Uterus (tissue), 4 donors: ENCODE measurements around the gene MRPL38. TPM values are rescaled to one million over a fixed set of nuclear protein-coding genes. Genes with fewer than 3 reads are reported as not detected.

Experiments
- DNase-seq, 2 donors: peaks; one replicate each; pipeline ENCODE4 v3.0.0-alpha.2; 2019 to 2020
- H3K27ac ChIP-seq, 2 donors: fragments of 200-600 bp; sonication (generic); 1 replicate in 1 of 2; 2 replicates in 1 of 2; pipeline ENCODE4 v1.5.1; 2016 to 2018
- H3K27me3 ChIP-seq, 2 donors: fragments of 200-600 bp; sonication (generic); one replicate each; pipeline ENCODE4 v1.5.1; 2018 to 2019; ENCODE audit warnings: control low read depth in 1 of 2
- H3K36me3 ChIP-seq, 2 donors: fragments of 200-600 bp; sonication (generic); one replicate each; pipeline ENCODE4 v1.5.1; 2019; ENCODE audit warnings: control low read depth in 1 of 2
- H3K4me1 ChIP-seq, 2 donors: fragments of 200-600 bp; sonication (generic); one replicate each; pipeline ENCODE4 v1.5.1; 2018 to 2019; ENCODE audit warnings: control low read depth in 1 of 2
- H3K4me3 ChIP-seq, 2 donors: fragments of 200-600 bp; sonication (generic); 1 replicate in 1 of 2; 2 replicates in 1 of 2; pipeline ENCODE4 v1.5.1; 2018 to 2019; ENCODE audit warnings: mild to moderate bottlenecking in 1 of 2
- H3K9me3 ChIP-seq, 2 donors: fragments of 200-600 bp; sonication (generic); one replicate each; pipeline ENCODE4 v1.5.1; 2019; ENCODE audit warnings: control low read depth in 1 of 2
- POLR2A ChIP-seq, 2 donors: fragments of 450-650 bp; IDR thresholded peaks; one replicate each; pipeline ENCODE4 v1.6.1; 2016; ENCODE audit warnings: antibody characterized with exemption in 2 of 2, mild to moderate bottlenecking in 1 of 2, moderate library complexity in 1 of 2
- intact Hi-C: fragments of 100-400 bp; cut with DNase I; formaldehyde crosslinking; loops from one replicate; pipeline ENCODE4 v1.15.1; 2023; ENCODE audit warnings: low total_unique reads
- total RNA-seq, 4 donors: library from RNA; depleted of rRNA in 3 of 4; stranded (reverse); fragments of >200 nt in 3 of 4; gene quantifications; one replicate each; pipeline versions ENCODE4 v1.1.0 to v1.2.4, GENCODE V29; 2014 to 2023
- TF ChIP-seq, protein P1 (sequence below), 4 experiments: fragments of 200-600 bp in 2 of 4; fragments of 450-650 bp in 2 of 4; sonication (generic) in 2 of 4; IDR thresholded peaks; one replicate each; pipeline ENCODE4 v1.5.1; 2016 to 2019; ENCODE audit warnings: antibody characterized with exemption in 4 of 4, mild to moderate bottlenecking in 2 of 4, moderate library complexity in 1 of 4
- donor health status: DM: yes; HTN: yes; CAD: no.

MRPL38 gene
- total RNA-seq, 4 donors from 2014 or later = 32.3 to 99.8 (median 47.8) TPM

GRCh38 chr17:75880266-75880665, 24.4 kb downstream of the MRPL38 start:
- TF ChIP-seq POLR2A (IDR thresholded peaks at IDR 0.05) = no peak
- TF ChIP-seq, protein P1, sequence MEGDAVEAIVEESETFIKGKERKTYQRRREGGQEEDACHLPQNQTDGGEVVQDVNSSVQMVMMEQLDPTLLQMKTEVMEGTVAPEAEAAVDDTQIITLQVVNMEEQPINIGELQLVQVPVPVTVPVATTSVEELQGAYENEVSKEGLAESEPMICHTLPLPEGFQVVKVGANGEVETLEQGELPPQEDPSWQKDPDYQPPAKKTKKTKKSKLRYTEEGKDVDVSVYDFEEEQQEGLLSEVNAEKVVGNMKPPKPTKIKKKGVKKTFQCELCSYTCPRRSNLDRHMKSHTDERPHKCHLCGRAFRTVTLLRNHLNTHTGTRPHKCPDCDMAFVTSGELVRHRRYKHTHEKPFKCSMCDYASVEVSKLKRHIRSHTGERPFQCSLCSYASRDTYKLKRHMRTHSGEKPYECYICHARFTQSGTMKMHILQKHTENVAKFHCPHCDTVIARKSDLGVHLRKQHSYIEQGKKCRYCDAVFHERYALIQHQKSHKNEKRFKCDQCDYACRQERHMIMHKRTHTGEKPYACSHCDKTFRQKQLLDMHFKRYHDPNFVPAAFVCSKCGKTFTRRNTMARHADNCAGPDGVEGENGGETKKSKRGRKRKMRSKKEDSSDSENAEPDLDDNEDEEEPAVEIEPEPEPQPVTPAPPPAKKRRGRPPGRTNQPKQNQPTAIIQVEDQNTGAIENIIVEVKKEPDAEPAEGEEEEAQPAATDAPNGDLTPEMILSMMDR (IDR thresholded peaks at IDR 0.05) = no peak
- Histone ChIP-seq H3K27me3 (no peaks in the 10 kb centered on the region), H3K9me3 (no peaks in the 10 kb centered on the region), H3K4me1 (peaks cover 12 to 17% of the 10 kb centered on the region in 2 donors), H3K27ac (no peak overlapping the region), H3K36me3 (no peaks in the 10 kb centered on the region), H3K4me3 (no peak overlapping the region)
- intact Hi-C loops = no loop called here
- DNase-seq = no peak

DNA sequence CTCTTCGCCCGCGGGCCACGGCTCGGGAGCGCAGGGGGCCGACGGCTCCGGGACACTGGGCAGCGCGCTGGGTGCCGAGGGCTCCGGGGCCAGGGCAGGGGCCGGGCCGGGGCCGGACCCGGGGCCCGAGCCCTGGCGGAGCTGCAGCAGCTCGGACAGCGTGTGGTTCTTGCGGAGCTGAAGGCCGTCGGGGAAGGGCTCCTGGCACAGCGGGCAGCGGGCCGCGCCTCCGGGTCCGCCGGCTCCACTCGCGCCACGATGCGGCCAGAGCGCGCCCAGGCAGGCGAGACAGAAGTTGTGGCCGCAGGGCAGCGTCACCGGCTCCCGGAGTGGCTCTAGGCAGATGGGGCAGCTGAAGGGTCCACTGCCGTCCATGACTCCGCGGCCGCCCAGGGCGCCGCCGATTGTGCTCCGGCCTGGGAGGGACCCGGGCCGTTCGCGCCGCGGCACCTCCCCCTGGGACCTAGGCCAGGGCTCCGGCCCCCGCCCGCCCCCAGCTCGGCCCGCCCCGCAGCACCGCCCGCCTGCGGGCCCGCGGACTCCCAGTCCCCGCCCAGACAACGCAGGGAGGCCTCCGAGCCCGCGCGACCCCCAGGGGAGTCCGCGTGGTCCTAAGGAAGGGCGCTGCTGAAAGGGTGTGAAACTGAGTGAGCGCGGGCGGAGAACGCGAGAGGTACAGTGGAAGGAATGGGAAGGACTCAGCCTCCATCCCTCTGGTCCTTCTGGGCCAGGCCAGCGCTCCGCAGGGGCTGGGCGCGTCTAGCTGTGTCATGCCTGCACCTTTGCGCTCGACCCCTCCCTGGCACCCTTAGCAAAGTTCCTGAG, 26.3 kb downstream of the MRPL38 start, which contains the start of gene TRIM47:
Gene TRIM47 (minus strand): TSS at position 408 of the 825 bp plus-strand sequence. CDS start 33 bp downstream, at position 375.
- peak within 1 kb of the TSS; percentile 98 to 99 for H3K27ac ChIP-seq
- peak; percentile 83 to 93 for TF ChIP-seq POLR2A (IDR thresholded peaks at IDR 0.05)
- TF ChIP-seq, protein P1 (IDR thresholded peaks at IDR 0.05) = peak in 3 of 4 experiments; percentile 6 to 59 (median 50)
- no peaks in the 10 kb centered on the region for H3K36me3 ChIP-seq
- peak within 1 kb of the TSS; percentile 54 for H3K4me3 ChIP-seq
- intact Hi-C loops = no loop called here
- peak; percentile 81 to 85 for DNase-seq
- peaks cover 12 to 34% of the 10 kb centered on the region in 2 donors for H3K4me1 ChIP-seq
- no peaks in the 10 kb centered on the region for H3K27me3 ChIP-seq
- H3K9me3 ChIP-seq = no peaks in the 10 kb centered on the region

DNA sequence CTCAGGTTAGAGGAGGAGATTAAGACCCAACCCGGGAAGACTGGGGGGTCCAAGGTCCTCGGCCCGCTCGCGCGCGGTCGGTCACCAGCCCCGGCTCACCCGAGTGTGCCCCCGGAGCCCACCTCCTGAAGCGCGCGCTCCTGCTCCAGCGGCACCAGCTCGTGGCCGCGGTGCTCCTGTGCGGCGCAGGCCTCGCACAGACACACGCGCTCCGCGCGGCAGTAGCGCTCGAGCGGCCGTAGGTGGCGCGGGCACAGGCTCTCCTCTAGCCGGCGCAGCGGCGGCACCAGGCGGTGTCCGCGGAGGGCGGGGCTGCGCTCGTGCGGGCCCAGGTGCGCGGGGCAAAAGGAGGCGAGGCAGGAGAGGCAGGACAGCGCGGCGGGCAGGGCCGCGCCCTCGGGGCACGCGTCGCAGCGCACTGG, 26.9 kb downstream of the MRPL38 start:
- Histone ChIP-seq H3K9me3 (no peaks in the 10 kb centered on the region), H3K4me1 (peaks cover 18 to 39% of the 10 kb centered on the region in 2 donors), H3K27me3 (no peaks in the 10 kb centered on the region), H3K4me3 (peak overlapping the region; percentile 54), H3K27ac (peak overlapping the region; percentile 98 to 99), H3K36me3 (no peaks in the 10 kb centered on the region)
- no peak for TF ChIP-seq POLR2A (IDR thresholded peaks at IDR 0.05)
- TF ChIP-seq, protein P1 (IDR thresholded peaks at IDR 0.05) = peak in 3 of 4 experiments; percentile 53 to 74 (median 54)
- intact Hi-C loops = no loop called here
- peak; percentile 68 to 80 for DNase-seq

DNA sequence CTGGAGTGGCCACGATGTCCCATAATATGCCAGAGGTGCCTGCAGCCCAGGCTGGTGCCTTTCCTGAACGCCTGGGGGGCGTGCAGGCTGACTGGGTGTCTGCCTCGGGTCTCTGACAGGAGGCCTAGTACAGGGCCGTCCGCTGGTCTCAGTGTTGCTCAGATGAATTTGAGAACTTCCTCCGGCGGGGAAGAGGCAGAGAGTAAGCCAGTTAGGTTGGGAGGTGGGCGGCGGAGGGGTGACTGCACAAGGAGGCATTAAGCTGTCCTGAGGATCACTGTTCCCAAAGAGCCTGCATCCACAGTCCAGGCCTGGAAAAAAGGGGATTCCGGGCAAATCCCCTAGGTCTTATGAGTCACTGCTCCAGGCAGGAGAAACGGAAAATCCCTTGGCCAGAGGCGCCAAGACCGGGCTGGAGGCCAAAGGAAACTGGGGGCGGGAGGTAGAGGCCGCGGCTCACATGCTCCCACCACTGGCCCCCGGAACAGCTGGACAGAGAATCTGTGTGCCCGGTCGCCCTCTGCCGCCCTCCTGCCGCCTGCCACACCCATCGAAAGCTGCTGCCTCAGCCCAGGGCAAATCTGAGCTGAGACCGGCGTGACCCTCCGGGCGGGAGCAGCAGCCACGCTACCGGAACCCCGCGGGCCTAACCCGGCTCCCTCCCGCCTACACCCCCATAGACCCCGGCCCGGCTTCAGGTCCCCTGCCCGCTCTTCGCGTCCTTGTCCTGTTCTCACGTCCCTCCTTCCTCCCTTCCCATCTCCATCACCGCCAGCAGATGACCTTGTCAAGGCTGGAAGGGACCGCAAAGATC, 27.5 kb downstream of the MRPL38 start:
- Histone ChIP-seq H3K27me3 (no peaks in the 10 kb centered on the region), H3K36me3 (no peaks in the 10 kb centered on the region), H3K9me3 (no peaks in the 10 kb centered on the region), H3K4me1 (peaks cover 19 to 43% of the 10 kb centered on the region in 2 donors), H3K4me3 (peak overlapping the region; percentile 54), H3K27ac (peak overlapping the region; percentile 98 to 99)
- intact Hi-C loops = no loop called here
- peak; percentile 98 for DNase-seq
- TF ChIP-seq POLR2A (IDR thresholded peaks at IDR 0.05) = peak; percentile 29 to 48
- TF ChIP-seq, protein P1 (IDR thresholded peaks at IDR 0.05) = peak; percentile 28 to 68 (median 50)
